PFSK-1 (cell line): ENCODE measurements around the gene NPM1.

Experiments
- FOXP2 ChIP-seq: optimal IDR thresholded peaks from 2 replicates; pipeline ENCODE3; 2011; ENCODE audit warnings: borderline replicate concordance, control low read depth, inconsistent platforms; ENCODE audit not compliant: insufficient read depth; ENCODE audit errors: extremely low read length, extremely low read depth
- POLR2AphosphoS5 ChIP-seq: IDR thresholded peaks from 2 replicates; pipeline ENCODE4 v1.6.1; 2012; ENCODE audit warnings: low read depth, mild to moderate bottlenecking, control low read depth, low read length, moderate library complexity
- REST ChIP-seq, 2 experiments: IDR thresholded peaks; 2 replicates each; pipeline versions ENCODE4 v1.6.1 to v1.8.0; 2011 to 2012; ENCODE audit warnings: low read depth in 2 of 2, low read length in 2 of 2, control low read depth in 1 of 2, inconsistent platforms in 1 of 2, mild to moderate bottlenecking in 1 of 2, moderate library complexity in 1 of 2; ENCODE audit not compliant: insufficient read depth in 1 of 2
- SIN3A ChIP-seq: IDR thresholded peaks from 2 replicates; pipeline ENCODE4 v1.6.1; 2012; ENCODE audit warnings: mild to moderate bottlenecking, low read length, moderate library complexity, borderline replicate concordance; ENCODE audit not compliant: insufficient read depth
- TAF1 ChIP-seq: IDR thresholded peaks from 2 replicates; pipeline ENCODE4 v1.6.1; 2012; ENCODE audit warnings: low read length, control low read depth, borderline replicate concordance; ENCODE audit not compliant: insufficient read depth

Gene NPM1

DNA sequence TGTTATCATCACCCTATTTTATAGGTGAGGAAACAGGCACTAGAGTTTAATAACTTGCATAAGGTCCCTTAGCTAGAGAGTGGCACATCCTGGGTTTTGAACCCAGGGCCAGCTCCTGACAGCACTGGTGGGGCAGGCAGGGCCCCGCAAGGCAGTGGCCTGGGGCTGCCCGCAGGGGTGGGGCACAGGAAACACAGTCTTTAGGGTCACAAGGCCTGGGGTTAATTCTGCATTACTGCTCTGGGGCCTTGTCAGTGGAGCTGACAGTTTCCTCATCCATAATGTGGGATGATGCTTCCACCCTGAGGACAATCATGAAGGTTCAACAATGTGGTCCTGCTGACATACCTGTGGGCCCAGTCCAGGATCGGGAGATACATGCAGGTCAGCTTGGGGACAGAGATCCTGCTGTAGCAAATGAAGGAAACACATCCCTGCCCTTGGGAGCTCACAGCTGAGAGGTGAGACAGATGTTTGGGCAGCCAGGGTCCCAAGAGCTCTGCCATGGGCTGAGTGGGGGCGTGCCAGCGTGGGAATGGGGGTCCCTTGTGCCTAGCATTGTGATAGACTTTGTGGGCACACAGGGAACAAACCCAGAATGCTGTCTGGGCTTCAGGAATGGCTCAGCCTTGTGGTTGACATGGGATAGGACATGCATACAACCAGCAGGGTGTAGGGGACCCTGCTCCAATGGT, 46.5 kb downstream of the NPM1 start:
- TF ChIP-seq TAF1 = no peak
- TF ChIP-seq SIN3A = no peak
- no peak for TF ChIP-seq REST (IDR thresholded peaks at IDR 0.05; ENCODE audit: insufficient read depth in 1 of 2, low read depth in 2 of 2, low read length in 2 of 2)
- TF ChIP-seq POLR2AphosphoS5 = no peak
- no peak for TF ChIP-seq FOXP2

DNA sequence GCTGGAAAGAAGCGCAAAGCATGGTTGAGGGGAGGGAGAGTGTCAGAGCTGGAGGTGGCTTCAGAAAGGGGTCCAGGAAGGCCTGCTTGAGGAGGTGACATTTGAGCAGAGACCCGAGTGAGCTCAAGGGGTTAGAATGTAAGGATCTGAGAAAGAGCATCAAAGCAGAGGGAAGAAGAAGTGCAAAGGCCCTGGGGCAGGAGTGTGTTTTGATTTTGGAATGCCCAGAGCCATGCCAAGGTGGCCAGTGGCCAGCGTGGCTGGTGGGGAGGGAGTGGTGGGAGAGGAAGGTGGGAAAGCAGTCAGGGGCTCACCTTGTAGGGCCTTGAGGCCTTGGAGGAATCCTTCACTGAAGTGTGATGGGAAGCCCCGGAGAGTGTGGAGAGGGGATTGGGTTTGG, 47.2 kb downstream of the NPM1 start:
- TF ChIP-seq FOXP2 (no peak), SIN3A (no peak), TAF1 (no peak), REST (IDR thresholded peaks at IDR 0.05; ENCODE audit: insufficient read depth in 1 of 2, low read depth in 2 of 2, low read length in 2 of 2) (no peak), POLR2AphosphoS5 (no peak)

DNA sequence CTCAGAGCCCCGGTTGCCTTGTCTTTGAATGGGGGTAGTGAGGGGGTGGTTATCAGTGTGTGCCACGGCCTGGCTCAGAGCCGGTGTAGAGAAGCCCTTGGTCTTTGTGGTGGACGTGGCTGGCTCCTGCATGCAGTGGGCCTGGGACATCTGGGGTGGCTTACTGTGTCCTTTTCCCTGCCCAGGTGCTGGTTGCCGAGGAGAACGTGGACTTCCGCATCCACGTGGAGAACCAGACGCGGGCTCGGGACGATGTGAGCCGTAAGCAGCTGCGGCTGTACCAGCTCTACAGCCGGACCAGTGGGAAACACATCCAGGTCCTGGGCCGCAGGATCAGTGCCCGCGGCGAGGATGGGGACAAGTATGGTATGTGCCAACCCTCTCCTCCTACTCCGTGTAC, 48.3 kb downstream of the NPM1 start:
- TF ChIP-seq FOXP2 = no peak
- no peak for TF ChIP-seq TAF1
- TF ChIP-seq SIN3A = no peak
- TF ChIP-seq REST (IDR thresholded peaks at IDR 0.05; ENCODE audit: insufficient read depth in 1 of 2, low read depth in 2 of 2, low read length in 2 of 2) = no peak
- no peak for TF ChIP-seq POLR2AphosphoS5

- TF ChIP-seq TAF1 (no peak), SIN3A (no peak), REST (IDR thresholded peaks at IDR 0.05; ENCODE audit: insufficient read depth in 1 of 2, low read depth in 2 of 2, low read length in 2 of 2) (no peak), FOXP2 (no peak), POLR2AphosphoS5 (no peak)
Measured at GRCh38 chr5:171436804-171437285, 49.2 kb downstream of the NPM1 start.

DNA sequence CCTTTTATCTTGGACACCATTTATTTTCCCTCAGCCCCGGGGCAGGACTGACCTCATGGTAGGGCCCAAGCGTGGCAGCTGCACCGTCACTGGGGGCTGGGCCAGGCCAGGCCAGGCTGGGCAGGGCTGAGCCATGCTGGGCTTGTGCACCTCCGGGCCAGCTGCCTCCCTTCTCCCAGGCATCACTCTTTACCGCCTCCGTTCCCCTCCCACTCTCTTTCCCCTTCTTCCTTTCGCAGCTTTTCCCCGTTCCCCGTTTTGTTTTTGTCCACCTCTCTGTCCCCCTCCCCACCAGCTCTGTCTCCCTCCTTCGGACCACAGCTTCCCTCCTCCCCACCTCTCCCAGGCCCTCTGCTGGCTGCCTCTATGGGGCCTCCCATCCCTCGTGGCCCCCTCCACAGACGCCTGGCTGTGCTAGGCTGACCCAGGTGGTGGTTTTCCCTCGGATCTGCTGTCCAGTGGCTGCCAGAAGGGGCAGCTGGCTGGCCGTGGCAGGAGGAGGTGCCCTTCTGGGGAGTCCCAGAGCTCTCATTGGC, 49.7 kb downstream of the NPM1 start:
- TF ChIP-seq REST (IDR thresholded peaks at IDR 0.05; ENCODE audit: insufficient read depth in 1 of 2, low read depth in 2 of 2, low read length in 2 of 2) = no peak
- no peak for TF ChIP-seq SIN3A
- no peak for TF ChIP-seq TAF1
- TF ChIP-seq FOXP2 = no peak
- no peak for TF ChIP-seq POLR2AphosphoS5
